Parathyroid adenoma (tissue), 2 donors: Measurements from ENCODE around the gene KDM3B.

Experiments used
- H2AFZ ChIP-seq: fragments of 300-600 bp; sonication (generic); one replicate; pipeline ENCODE4 v1.7.0; 2017; ENCODE audit warnings: antibody characterized with exemption, mild to moderate bottlenecking
- H3K27ac ChIP-seq: fragments of 300-600 bp; sonication (generic); one replicate; pipeline ENCODE4 v1.7.0; 2017
- H3K27me3 ChIP-seq: fragments of 300-600 bp; sonication (generic); one replicate; pipeline ENCODE4 v1.7.0; 2017; ENCODE audit warnings: low read length; ENCODE audit not compliant: control insufficient read depth, insufficient read depth
- H3K36me3 ChIP-seq: fragments of 300-600 bp; sonication (generic); one replicate; pipeline ENCODE4 v1.7.0; 2017; ENCODE audit warnings: low read length; ENCODE audit not compliant: control insufficient read depth, insufficient read depth
- H3K4me1 ChIP-seq: fragments of 300-600 bp; sonication (generic); one replicate; pipeline ENCODE4 v1.7.0; 2017; ENCODE audit warnings: control low read depth
- H3K4me2 ChIP-seq: fragments of 300-600 bp; sonication (generic); one replicate; pipeline ENCODE4 v1.7.0; 2017; ENCODE audit warnings: low read length
- H3K4me3 ChIP-seq: fragments of 300-600 bp; sonication (generic); one replicate; pipeline ENCODE4 v1.7.0; 2017; ENCODE audit warnings: low read depth, low read length
- H3K79me2 ChIP-seq: fragments of 300-600 bp; sonication (generic); one replicate; pipeline ENCODE4 v1.7.0; 2017; ENCODE audit warnings: control low read depth
- H3K9ac ChIP-seq: fragments of 300-600 bp; sonication (generic); one replicate; pipeline ENCODE4 v1.7.0; 2017; ENCODE audit warnings: mild to moderate bottlenecking
- H3K9me3 ChIP-seq: fragments of 300-600 bp; sonication (generic); one replicate; pipeline ENCODE4 v1.7.0; 2017; ENCODE audit warnings: low read length; ENCODE audit not compliant: control insufficient read depth
- TF ChIP-seq, protein P1 (sequence below): fragments of 300-600 bp; sonication (generic); IDR thresholded peaks from one replicate; pipeline ENCODE4 v1.7.0; 2017; ENCODE audit warnings: antibody characterized with exemption, mild to moderate bottlenecking
- donor health status: primary hyperparathyroidism.

KDM3B gene

DNA sequence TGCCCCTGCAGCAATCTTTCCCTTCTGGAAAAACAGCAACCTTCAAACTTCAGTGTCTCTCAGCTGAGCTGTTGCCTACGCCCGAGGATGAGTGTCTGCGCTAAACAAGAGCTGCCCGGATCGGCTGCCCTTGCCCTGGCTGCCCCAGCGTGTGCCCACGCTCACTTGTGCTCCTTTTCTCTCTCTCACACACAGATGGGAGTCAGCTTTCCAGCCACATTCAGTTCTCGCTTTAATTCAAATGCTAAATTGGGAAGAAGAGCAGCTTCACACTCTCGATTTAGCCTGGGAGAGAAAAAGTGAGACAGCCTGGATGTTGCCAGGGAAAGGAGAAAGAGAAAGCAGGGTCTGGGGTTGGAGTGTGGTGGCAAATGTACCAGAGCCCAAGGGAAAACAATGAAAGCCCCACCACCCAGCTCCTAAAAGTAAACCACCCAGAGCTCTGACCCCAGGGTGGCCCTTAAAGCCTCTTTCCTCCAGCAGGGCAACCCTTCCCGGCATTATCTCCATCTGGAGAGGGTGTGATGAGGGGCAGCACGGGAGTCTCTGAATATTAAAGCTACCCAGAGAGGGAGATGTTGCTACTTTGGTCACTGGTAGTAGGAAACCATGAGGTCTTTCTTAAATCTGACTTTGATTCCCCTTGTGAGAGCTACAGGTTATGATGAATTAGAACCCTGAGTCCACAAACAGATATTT lies 102.9 kb downstream of the KDM3B start:
- no peaks in the 10 kb centered on the region for H3K9me3 ChIP-seq
- H3K27me3 ChIP-seq, result no peaks in the 10 kb centered on the region
- H3K27ac ChIP-seq, result no peak overlapping the region
- no peak overlapping the region for H2AFZ ChIP-seq
- no peaks in the 10 kb centered on the region for H3K4me1 ChIP-seq
- no peak overlapping the region for H3K9ac ChIP-seq
- H3K4me3 ChIP-seq, result no peak overlapping the region
- H3K36me3 ChIP-seq, result no peaks in the 10 kb centered on the region
- no peaks in the 10 kb centered on the region for H3K79me2 ChIP-seq
- H3K4me2 ChIP-seq, result no peak overlapping the region
- TF ChIP-seq, protein P1, sequence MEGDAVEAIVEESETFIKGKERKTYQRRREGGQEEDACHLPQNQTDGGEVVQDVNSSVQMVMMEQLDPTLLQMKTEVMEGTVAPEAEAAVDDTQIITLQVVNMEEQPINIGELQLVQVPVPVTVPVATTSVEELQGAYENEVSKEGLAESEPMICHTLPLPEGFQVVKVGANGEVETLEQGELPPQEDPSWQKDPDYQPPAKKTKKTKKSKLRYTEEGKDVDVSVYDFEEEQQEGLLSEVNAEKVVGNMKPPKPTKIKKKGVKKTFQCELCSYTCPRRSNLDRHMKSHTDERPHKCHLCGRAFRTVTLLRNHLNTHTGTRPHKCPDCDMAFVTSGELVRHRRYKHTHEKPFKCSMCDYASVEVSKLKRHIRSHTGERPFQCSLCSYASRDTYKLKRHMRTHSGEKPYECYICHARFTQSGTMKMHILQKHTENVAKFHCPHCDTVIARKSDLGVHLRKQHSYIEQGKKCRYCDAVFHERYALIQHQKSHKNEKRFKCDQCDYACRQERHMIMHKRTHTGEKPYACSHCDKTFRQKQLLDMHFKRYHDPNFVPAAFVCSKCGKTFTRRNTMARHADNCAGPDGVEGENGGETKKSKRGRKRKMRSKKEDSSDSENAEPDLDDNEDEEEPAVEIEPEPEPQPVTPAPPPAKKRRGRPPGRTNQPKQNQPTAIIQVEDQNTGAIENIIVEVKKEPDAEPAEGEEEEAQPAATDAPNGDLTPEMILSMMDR, result no peak

- H3K4me3 ChIP-seq, result no peak overlapping the region
Measured at GRCh38 chr5:138457531-138458275, 105.2 kb downstream of the KDM3B start.

DNA sequence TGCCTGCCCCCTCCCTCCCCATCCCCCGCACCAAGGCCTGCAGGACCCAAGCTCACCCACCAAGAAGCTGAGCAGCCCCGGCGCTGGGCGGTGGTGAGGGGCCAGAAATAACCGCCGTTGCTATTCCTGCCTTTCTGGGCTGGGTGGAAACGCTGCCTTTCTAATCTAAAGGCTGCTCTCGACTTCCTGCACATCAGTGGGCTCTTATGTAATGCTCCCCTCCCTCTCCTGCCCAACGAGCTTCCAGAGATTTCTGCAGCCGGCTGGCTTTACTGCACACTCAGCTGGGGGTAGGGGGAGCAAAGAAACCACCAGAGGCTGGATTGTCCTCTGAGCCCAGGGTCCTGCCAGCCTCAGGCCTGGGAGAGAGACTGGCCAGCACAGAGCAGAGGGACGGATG lies 105.9 kb downstream of the KDM3B start:
- Histone ChIP-seq H3K79me2 (no peaks in the 10 kb centered on the region), H3K27me3 (no peaks in the 10 kb centered on the region), H3K9ac (no peak overlapping the region), H2AFZ (no peak overlapping the region), H3K4me1 (peaks cover 3% of the 10 kb centered on the region), H3K9me3 (no peaks in the 10 kb centered on the region), H3K27ac (no peak overlapping the region), H3K36me3 (no peaks in the 10 kb centered on the region), H3K4me2 (no peak overlapping the region), H3K4me3 (no peak overlapping the region)
- TF ChIP-seq, protein P1, result no peak

More at GRCh38 chr5:138457531-138458275, 105.2 kb downstream of the KDM3B start:
- H3K9ac ChIP-seq, result no peak overlapping the region
- TF ChIP-seq, protein P1, result no peak
- H3K4me1 ChIP-seq, result no peaks in the 10 kb centered on the region
- H3K27me3 ChIP-seq, result no peaks in the 10 kb centered on the region
- no peaks in the 10 kb centered on the region for H3K79me2 ChIP-seq
- H2AFZ ChIP-seq, result no peak overlapping the region
- H3K27ac ChIP-seq, result no peak overlapping the region
- no peak overlapping the region for H3K4me2 ChIP-seq
- no peaks in the 10 kb centered on the region for H3K9me3 ChIP-seq
- H3K36me3 ChIP-seq, result no peaks in the 10 kb centered on the region

- TF ChIP-seq, protein P1, result no peak
- Histone ChIP-seq H3K27ac (no peak overlapping the region), H3K9ac (no peak overlapping the region)
Measured at GRCh38 chr5:138458856-138459255, 106.4 kb downstream of the KDM3B start.

More at GRCh38 chr5:138458856-138459255, 106.4 kb downstream of the KDM3B start:
- Histone ChIP-seq H3K4me3 (no peak overlapping the region), H3K27me3 (no peaks in the 10 kb centered on the region), H3K4me1 (peaks cover 6% of the 10 kb centered on the region), H2AFZ (no peak overlapping the region), H3K79me2 (no peaks in the 10 kb centered on the region), H3K9me3 (no peaks in the 10 kb centered on the region), H3K36me3 (no peaks in the 10 kb centered on the region), H3K4me2 (no peak overlapping the region)
